WTC11 (cell line): Measurements from ENCODE around the gene AGPAT3. TPM values are rescaled to one million over a fixed set of nuclear protein-coding genes. Genes with fewer than 3 reads are reported as not detected.

ENCODE experiments used
- ATAC-seq: fragments of 200-7000 bp; cut with Tn5 transposase; 2 replicates; pipeline ENCODE4 v1.10.0; 2021; ENCODE audit warnings: mild to moderate bottlenecking, moderate library complexity
- CTCF ChIA-PET: fragments of 300-600 bp; sonication (Branson Sonifier 250); formaldehyde crosslinking; loops from one replicate; lab custom pipeline; 2021; ENCODE audit warnings: antibody characterized with exemption; lab: Charles Lee
- POLR2A ChIA-PET: fragments of 350-600 bp; sonication (Branson Sonifier 250); formaldehyde crosslinking; loops from one replicate; lab custom pipeline; 2021; ENCODE audit warnings: antibody characterized with exemption; lab: Charles Lee
- DNase-seq: peaks from one replicate; pipeline ENCODE4 v3.0.0; 2021; ENCODE audit warnings: low spot score
- H3K27ac Mint-ChIP-seq: 2 replicates; pipeline ENCODE4 v1.8.0; 2021; ENCODE audit warnings: mixed read lengths
- H3K27me3 Mint-ChIP-seq: 2 replicates; pipeline ENCODE4 v1.8.0; 2021; ENCODE audit warnings: low read depth, mild to moderate bottlenecking, moderate library complexity, mixed read lengths
- H3K36me3 Mint-ChIP-seq: 2 replicates; pipeline ENCODE4 v1.8.0; 2021; ENCODE audit warnings: mixed read lengths
- H3K4me1 Mint-ChIP-seq: 2 replicates; pipeline ENCODE4 v1.8.0; 2022; ENCODE audit warnings: mixed read lengths
- H3K4me3 Mint-ChIP-seq: 2 replicates; pipeline ENCODE4 v1.8.0; 2021; ENCODE audit warnings: mild to moderate bottlenecking, moderate library complexity, mixed read lengths
- H3K9me3 Mint-ChIP-seq: 2 replicates; pipeline ENCODE4 v1.8.0; 2021; ENCODE audit warnings: mixed read lengths
- FOXK1 ChIP-seq: sonication (generic); formaldehyde crosslinking; IDR thresholded peaks from 2 replicates; pipeline ENCODE4 v1.8.0; 2022; ENCODE audit warnings: mild to moderate bottlenecking, moderate library complexity, missing genetic modification reagents
- FOXP1 ChIP-seq: sonication (generic); formaldehyde crosslinking; IDR thresholded peaks from 2 replicates; pipeline ENCODE4 v1.8.0; 2022; ENCODE audit warnings: missing genetic modification reagents, mild to moderate bottlenecking, moderate library complexity, borderline replicate concordance
- GTF2I ChIP-seq: fragments of 250-450 bp; sonication (Bioruptor Pico); conservative IDR thresholded peaks from 2 replicates; pipeline ENCODE4 v1.4.0; 2021; ENCODE audit warnings: mild to moderate bottlenecking
- JUN ChIP-seq: sonication (generic); formaldehyde crosslinking; IDR thresholded peaks from 2 replicates; pipeline ENCODE4 v1.8.0; 2023; ENCODE audit warnings: mild to moderate bottlenecking, missing genetic modification reagents
- MAX ChIP-seq: sonication (generic); formaldehyde crosslinking; IDR thresholded peaks from 2 replicates; pipeline ENCODE4 v1.8.0; 2022; ENCODE audit warnings: mild to moderate bottlenecking, missing genetic modification reagents
- MYBL2 ChIP-seq: sonication (generic); formaldehyde crosslinking; IDR thresholded peaks from 2 replicates; pipeline ENCODE4 v1.8.1; 2023; ENCODE audit warnings: mild to moderate bottlenecking, moderate library complexity, missing genetic modification reagents
- OVOL2 ChIP-seq: fragments of 250-450 bp; sonication (Bioruptor Pico); IDR thresholded peaks from 2 replicates; pipeline ENCODE4 v1.9.0; 2021; ENCODE audit warnings: mild to moderate bottlenecking, borderline replicate concordance
- TEAD4 ChIP-seq: sonication (generic); formaldehyde crosslinking; IDR thresholded peaks from 2 replicates; pipeline ENCODE4 v1.8.0; 2022; ENCODE audit warnings: mild to moderate bottlenecking, missing genetic modification reagents
- ZNF138 ChIP-seq: sonication (generic); formaldehyde crosslinking; conservative IDR thresholded peaks from 2 replicates; pipeline ENCODE4 v1.8.1; 2022; ENCODE audit warnings: mild to moderate bottlenecking, moderate library complexity, missing genetic modification reagents
- ZNF219 ChIP-seq: sonication (generic); formaldehyde crosslinking; IDR thresholded peaks from 2 replicates; pipeline ENCODE4 v1.8.0; 2023; ENCODE audit warnings: missing genetic modification reagents, mild to moderate bottlenecking, borderline replicate concordance
- ZNF263 ChIP-seq: sonication (generic); formaldehyde crosslinking; IDR thresholded peaks from 2 replicates; pipeline ENCODE4 v1.8.1; 2022; ENCODE audit warnings: low read depth, mild to moderate bottlenecking, moderate library complexity, missing genetic modification reagents
- ZNF416 ChIP-seq: fragments of 250-450 bp; sonication (Bioruptor Pico); IDR thresholded peaks from 2 replicates; pipeline ENCODE4 v1.9.0; 2021; ENCODE audit warnings: mild to moderate bottlenecking, inconsistent platforms
- ZNF425 ChIP-seq: fragments of 250-450 bp; sonication (Bioruptor Pico); conservative IDR thresholded peaks from 2 replicates; pipeline ENCODE4 v1.9.0; 2021; ENCODE audit warnings: mild to moderate bottlenecking
- ZNF532 ChIP-seq: fragments of 250-450 bp; sonication (Bioruptor Pico); IDR thresholded peaks from 2 replicates; pipeline ENCODE4 v1.9.0; 2021; ENCODE audit warnings: mild to moderate bottlenecking, borderline replicate concordance
- total RNA-seq: library from RNA; stranded (reverse); gene quantifications from 3 replicates; pipeline ENCODE4 v1.2.3, GENCODE V29; 2021
- TF ChIP-seq, protein P1 (sequence below): sonication (generic); formaldehyde crosslinking; conservative IDR thresholded peaks from 2 replicates; pipeline ENCODE4 v1.8.1; 2022; ENCODE audit warnings: mild to moderate bottlenecking, missing genetic modification reagents
- TF ChIP-seq, protein P2 (sequence below): fragments of 250-450 bp; sonication (Bioruptor Pico); IDR thresholded peaks from 2 replicates; pipeline ENCODE4 v1.9.0; 2021; ENCODE audit warnings: mild to moderate bottlenecking
- TF ChIP-seq, protein P3 (sequence below): sonication (generic); formaldehyde crosslinking; IDR thresholded peaks from 2 replicates; pipeline ENCODE4 v1.8.1; 2023; ENCODE audit warnings: mild to moderate bottlenecking, missing genetic modification reagents
- TF ChIP-seq, protein P4 (sequence below): sonication (generic); formaldehyde crosslinking; IDR thresholded peaks from 2 replicates; pipeline ENCODE4 v1.8.1; 2023; ENCODE audit warnings: mild to moderate bottlenecking, missing genetic modification reagents, borderline replicate concordance

Gene AGPAT3
- total RNA-seq, 1 experiment from 2014 or later: 5.6 TPM

GRCh38 chr21:43948740-43949498, 83.9 kb downstream of the AGPAT3 start:
- ChIA-PET CTCF (interaction anchor here (1.2 kb wide), 1 partner anchor 13 kb away, joined by 3 read pairs; no protein-coding TSS in a partner anchor), POLR2A (no interaction called here)
- Mint-ChIP-seq H3K9me3 (peaks cover 14% of the 10 kb centered on the region), H3K27me3 (peaks cover 5% of the 10 kb centered on the region; the same call in 1 of the 2 replicates), H3K4me1 (peaks cover 2% of the 10 kb centered on the region; the same call in 1 of the 2 replicates), H3K27ac (no peak overlapping the region), H3K4me3 (no peak overlapping the region), H3K36me3 (peaks cover 6% of the 10 kb centered on the region; the same call in 1 of the 2 replicates)
- no peak for ATAC-seq
- no peak for DNase-seq
- no peak for TF ChIP-seq ZNF138
- TF ChIP-seq ZNF532 (CRISPR knock-in tag): no peak

DNA sequence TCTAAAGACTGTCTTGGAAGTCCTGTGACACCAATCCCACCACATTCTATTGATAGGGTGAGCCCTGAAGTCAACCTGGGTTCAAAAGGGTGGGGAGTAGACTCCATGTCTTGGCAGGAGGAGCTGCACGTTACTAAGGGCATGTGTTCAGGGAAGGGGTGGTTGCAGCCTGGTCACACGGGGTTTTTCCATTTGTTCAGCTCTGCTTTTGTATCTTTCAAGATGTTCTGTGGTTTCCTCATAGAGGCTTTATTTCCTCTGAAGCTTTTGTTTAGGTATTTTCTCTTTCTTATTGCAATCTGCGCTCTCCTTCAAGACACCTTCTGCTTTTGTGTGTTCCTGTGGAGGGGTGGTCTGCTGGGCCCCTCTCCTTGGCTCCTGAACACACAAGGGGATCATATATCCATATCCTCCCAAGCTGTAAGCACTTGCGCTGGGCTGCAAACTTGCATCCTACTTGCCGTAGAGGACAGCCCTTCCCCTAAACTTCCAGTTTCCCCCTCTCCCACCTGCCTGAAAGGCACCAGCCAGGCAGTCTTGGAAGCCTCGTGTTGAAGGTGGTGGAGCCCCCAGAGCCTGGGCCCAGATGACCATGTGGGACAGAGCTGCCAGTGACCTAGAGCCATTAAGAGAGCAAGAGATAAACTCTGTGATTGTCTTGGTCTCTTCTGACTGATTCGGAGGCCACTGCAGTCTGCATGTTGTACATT, 84.6 kb downstream of the AGPAT3 start:
- peaks cover 5% of the 10 kb centered on the region; the same call in 1 of the 2 replicates for H3K27me3 Mint-ChIP-seq
- CTCF ChIA-PET: interaction anchor here (1.2 kb wide), 1 partner anchor 13 kb away, joined by 3 read pairs; no protein-coding TSS in a partner anchor
- H3K27ac Mint-ChIP-seq: no peak overlapping the region
- no peaks in the 10 kb centered on the region for H3K4me1 Mint-ChIP-seq
- H3K9me3 Mint-ChIP-seq: peaks cover 14% of the 10 kb centered on the region
- peaks cover 6% of the 10 kb centered on the region; the same call in 1 of the 2 replicates for H3K36me3 Mint-ChIP-seq
- no peak overlapping the region for H3K4me3 Mint-ChIP-seq
- ATAC-seq (no peak), DNase-seq (no peak)
- POLR2A ChIA-PET: no interaction called here
- no peak for TF ChIP-seq MAX
- TF ChIP-seq, protein P1, sequence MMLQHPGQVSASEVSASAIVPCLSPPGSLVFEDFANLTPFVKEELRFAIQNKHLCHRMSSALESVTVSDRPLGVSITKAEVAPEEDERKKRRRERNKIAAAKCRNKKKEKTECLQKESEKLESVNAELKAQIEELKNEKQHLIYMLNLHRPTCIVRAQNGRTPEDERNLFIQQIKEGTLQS (CRISPR knock-in tag): no peak
- TF ChIP-seq ZNF263 (CRISPR knock-in tag): no peak
- TF ChIP-seq FOXK1 (CRISPR knock-in tag): no peak
- no peak for TF ChIP-seq JUN
- TF ChIP-seq, protein P2, sequence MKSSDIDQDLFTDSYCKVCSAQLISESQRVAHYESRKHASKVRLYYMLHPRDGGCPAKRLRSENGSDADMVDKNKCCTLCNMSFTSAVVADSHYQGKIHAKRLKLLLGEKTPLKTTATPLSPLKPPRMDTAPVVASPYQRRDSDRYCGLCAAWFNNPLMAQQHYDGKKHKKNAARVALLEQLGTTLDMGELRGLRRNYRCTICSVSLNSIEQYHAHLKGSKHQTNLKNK (CRISPR knock-in tag): no peak
- no peak for TF ChIP-seq ZNF219 (CRISPR knock-in tag)
- TF ChIP-seq TEAD4 (CRISPR knock-in tag): no peak
- no peak for TF ChIP-seq GTF2I (CRISPR knock-in tag)
- no peak for TF ChIP-seq ZNF425 (CRISPR knock-in tag)
- TF ChIP-seq OVOL2 (CRISPR knock-in tag): no peak
- no peak for TF ChIP-seq ZNF416 (CRISPR knock-in tag)
- TF ChIP-seq MYBL2 (CRISPR knock-in tag): no peak
- TF ChIP-seq, protein P3, sequence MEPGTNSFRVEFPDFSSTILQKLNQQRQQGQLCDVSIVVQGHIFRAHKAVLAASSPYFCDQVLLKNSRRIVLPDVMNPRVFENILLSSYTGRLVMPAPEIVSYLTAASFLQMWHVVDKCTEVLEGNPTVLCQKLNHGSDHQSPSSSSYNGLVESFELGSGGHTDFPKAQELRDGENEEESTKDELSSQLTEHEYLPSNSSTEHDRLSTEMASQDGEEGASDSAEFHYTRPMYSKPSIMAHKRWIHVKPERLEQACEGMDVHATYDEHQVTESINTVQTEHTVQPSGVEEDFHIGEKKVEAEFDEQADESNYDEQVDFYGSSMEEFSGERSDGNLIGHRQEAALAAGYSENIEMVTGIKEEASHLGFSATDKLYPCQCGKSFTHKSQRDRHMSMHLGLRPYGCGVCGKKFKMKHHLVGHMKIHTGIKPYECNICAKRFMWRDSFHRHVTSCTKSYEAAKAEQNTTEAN (CRISPR knock-in tag): no peak
- TF ChIP-seq, protein P4, sequence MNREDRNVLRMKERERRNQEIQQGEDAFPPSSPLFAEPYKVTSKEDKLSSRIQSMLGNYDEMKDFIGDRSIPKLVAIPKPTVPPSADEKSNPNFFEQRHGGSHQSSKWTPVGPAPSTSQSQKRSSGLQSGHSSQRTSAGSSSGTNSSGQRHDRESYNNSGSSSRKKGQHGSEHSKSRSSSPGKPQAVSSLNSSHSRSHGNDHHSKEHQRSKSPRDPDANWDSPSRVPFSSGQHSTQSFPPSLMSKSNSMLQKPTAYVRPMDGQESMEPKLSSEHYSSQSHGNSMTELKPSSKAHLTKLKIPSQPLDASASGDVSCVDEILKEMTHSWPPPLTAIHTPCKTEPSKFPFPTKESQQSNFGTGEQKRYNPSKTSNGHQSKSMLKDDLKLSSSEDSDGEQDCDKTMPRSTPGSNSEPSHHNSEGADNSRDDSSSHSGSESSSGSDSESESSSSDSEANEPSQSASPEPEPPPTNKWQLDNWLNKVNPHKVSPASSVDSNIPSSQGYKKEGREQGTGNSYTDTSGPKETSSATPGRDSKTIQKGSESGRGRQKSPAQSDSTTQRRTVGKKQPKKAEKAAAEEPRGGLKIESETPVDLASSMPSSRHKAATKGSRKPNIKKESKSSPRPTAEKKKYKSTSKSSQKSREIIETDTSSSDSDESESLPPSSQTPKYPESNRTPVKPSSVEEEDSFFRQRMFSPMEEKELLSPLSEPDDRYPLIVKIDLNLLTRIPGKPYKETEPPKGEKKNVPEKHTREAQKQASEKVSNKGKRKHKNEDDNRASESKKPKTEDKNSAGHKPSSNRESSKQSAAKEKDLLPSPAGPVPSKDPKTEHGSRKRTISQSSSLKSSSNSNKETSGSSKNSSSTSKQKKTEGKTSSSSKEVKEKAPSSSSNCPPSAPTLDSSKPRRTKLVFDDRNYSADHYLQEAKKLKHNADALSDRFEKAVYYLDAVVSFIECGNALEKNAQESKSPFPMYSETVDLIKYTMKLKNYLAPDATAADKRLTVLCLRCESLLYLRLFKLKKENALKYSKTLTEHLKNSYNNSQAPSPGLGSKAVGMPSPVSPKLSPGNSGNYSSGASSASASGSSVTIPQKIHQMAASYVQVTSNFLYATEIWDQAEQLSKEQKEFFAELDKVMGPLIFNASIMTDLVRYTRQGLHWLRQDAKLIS (CRISPR knock-in tag): no peak
- no peak for TF ChIP-seq FOXP1
